8988T (cell line): ENCODE results near the gene PPIF.

Source experiments
- DNase-seq: peaks from one replicate; pipeline ENCODE4 v3.0.0; 2011

The PPIF gene

GRCh38 chr10:79403441-79404230, 56.4 kb downstream of the PPIF start:
- DNase-seq = no peak

GRCh38 chr10:79404231-79404609, 57.0 kb downstream of the PPIF start:
- no peak for DNase-seq

GRCh38 chr10:79404690-79405131, 57.4 kb downstream of the PPIF start:
- DNase-seq = no peak
